Measurements from ENCODE around the gene TRPV3.

TRPV3 gene

DNA sequence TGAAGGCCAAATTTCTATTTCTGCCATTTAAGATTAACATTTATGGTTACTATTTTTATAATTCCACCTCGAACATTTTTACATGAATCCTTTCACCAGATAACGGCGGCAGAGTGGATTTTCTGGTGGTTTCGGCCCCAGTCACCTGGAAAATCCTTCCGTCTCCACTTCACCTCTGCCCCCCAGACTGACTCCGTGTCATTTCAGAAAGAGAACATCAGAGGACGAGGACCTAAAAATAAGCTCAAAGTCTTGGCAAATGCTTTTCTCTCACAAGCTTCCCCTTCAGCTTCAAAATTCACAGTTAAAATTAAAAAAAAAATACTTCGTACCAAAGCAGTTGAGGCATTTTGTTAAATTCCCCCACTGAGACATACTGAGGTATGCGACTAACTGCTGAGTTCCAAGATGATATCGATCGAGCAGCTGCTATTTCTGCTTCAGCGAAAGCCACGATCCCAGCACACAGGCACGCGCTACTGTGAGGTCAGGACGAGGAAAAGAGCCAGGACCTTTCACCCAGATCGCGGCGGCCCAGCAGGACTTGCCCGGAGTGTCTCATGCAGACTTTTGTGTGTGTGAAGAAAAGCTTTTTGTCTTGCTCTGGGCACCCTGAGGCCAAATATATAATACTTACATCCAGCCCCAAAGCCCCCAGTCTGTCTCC lies 45.0 kb downstream of the TRPV3 start:
- H3K4me3 ChIP-seq (replicated peaks; ENCODE audit: low read depth, low read length), result no peak overlapping the region
- TF ChIP-seq, protein P1, sequence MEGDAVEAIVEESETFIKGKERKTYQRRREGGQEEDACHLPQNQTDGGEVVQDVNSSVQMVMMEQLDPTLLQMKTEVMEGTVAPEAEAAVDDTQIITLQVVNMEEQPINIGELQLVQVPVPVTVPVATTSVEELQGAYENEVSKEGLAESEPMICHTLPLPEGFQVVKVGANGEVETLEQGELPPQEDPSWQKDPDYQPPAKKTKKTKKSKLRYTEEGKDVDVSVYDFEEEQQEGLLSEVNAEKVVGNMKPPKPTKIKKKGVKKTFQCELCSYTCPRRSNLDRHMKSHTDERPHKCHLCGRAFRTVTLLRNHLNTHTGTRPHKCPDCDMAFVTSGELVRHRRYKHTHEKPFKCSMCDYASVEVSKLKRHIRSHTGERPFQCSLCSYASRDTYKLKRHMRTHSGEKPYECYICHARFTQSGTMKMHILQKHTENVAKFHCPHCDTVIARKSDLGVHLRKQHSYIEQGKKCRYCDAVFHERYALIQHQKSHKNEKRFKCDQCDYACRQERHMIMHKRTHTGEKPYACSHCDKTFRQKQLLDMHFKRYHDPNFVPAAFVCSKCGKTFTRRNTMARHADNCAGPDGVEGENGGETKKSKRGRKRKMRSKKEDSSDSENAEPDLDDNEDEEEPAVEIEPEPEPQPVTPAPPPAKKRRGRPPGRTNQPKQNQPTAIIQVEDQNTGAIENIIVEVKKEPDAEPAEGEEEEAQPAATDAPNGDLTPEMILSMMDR (IDR thresholded peaks at IDR 0.05; ENCODE audit: low read length, missing control alignments), result no peak
- DNase-seq (ENCODE audit: low read depth), result peak; percentile 60

GRCh38 chr17:3511852-3512504 lies 45.6 kb downstream of the TRPV3 start:
- H3K4me3 ChIP-seq (replicated peaks; ENCODE audit: low read depth, low read length), result no peak overlapping the region
- TF ChIP-seq, protein P1 (IDR thresholded peaks at IDR 0.05; ENCODE audit: low read length, missing control alignments), result no peak
- DNase-seq (ENCODE audit: low read depth), result no peak

GRCh38 chr17:3510090-3510489 lies 47.5 kb downstream of the TRPV3 start:
- no peak overlapping the region for H3K4me3 ChIP-seq (replicated peaks; ENCODE audit: low read depth, low read length)
- TF ChIP-seq, protein P1 (IDR thresholded peaks at IDR 0.05; ENCODE audit: low read length, missing control alignments), result no peak
- DNase-seq (ENCODE audit: low read depth), result no peak

DNA sequence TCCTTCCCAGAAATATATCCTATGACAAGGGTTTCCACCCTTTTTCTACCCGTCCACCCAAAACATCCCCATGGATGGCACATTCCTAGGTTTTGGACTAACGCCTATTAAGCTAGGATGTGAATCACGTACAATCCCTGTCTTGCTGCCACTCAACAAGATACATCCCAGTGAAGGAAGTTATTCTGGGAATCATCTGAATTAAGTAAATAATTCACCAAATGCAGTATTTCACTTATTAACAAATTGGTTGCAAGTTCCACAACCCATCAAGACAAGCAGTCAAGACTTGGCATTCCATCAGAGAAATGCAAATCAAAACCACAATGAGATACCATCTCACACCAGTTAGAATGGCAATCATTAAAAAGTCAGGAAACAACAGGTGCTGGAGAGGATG lies 49.7 kb downstream of the TRPV3 start:
- TF ChIP-seq, protein P1 (IDR thresholded peaks at IDR 0.05; ENCODE audit: low read length, missing control alignments), result no peak
- H3K4me3 ChIP-seq (replicated peaks; ENCODE audit: low read depth, low read length), result no peak overlapping the region
- DNase-seq (ENCODE audit: low read depth), result no peak

- TF ChIP-seq, protein P1 (IDR thresholded peaks at IDR 0.05; ENCODE audit: low read length, missing control alignments), result no peak
- no peak overlapping the region for H3K4me3 ChIP-seq (replicated peaks; ENCODE audit: low read depth, low read length)
- DNase-seq (ENCODE audit: low read depth), result no peak
These were observed 50.5 kb downstream of the TRPV3 start for GRCh38 chr17:3507071-3507470.

DNA sequence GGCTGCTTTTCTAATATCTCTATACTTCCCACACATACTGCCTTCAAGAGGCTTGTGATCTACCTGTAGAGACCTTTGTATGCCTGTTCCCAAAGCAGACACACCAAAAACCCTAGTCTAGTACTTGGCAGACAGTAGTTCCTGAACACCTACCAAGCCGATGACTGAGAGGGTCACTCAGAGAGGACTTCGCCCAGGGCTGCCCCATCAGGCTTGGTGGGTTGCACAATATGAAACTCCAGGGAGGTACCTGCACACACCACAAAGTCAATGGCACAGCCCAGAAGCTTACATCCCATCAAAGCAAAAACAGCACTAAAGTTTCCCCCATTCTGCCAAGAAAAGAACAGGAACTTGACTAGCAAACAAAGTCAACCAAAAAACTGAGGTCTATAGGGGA lies 51.6 kb downstream of the TRPV3 start:
- TF ChIP-seq, protein P1 (IDR thresholded peaks at IDR 0.05; ENCODE audit: low read length, missing control alignments), result no peak
- no peak for DNase-seq (ENCODE audit: low read depth)
- no peak overlapping the region for H3K4me3 ChIP-seq (replicated peaks; ENCODE audit: low read depth, low read length)

DNA sequence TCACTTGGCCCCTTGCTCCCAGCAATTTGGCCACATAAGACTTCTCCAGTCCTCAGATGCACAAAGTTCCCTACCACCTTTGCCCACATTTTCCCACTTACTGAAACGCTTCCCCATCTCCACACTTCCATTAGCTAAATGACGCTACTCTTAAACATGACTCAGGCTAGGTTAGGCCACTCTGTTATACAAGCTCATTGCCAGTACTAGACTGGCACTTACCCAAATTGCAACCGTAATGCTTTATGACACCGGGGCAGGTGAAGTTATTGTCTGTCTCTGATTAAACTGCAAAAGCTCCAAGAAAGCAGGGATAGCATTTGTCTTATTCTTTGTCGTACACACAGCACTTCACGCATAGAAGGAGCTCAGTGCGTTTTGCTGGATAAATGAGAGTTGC lies 52.6 kb downstream of the TRPV3 start:
- no peak for DNase-seq (ENCODE audit: low read depth)
- TF ChIP-seq, protein P1 (IDR thresholded peaks at IDR 0.05; ENCODE audit: low read length, missing control alignments), result no peak
- no peak overlapping the region for H3K4me3 ChIP-seq (replicated peaks; ENCODE audit: low read depth, low read length)
